ENCODE measurements around the gene KLHDC9.

Gene KLHDC9

GRCh38 chr1:161084597-161084988, 13.6 kb upstream of the KLHDC9 start:
- H3K27me3 ChIP-seq (ENCODE audit: insufficient read depth, low read depth, severe bottlenecking) = no peaks in the 10 kb centered on the region
- H3K9me3 ChIP-seq (ENCODE audit: severe bottlenecking) = no peaks in the 10 kb centered on the region
- no peak for TF ChIP-seq CTCF (IDR thresholded peaks at IDR 0.05; ENCODE audit: low read depth, low read length)
- DNase-seq = no peak
- no peak overlapping the region for H3K4me3 ChIP-seq (ENCODE audit: low read depth, low read length)
- no peaks in the 10 kb centered on the region for H3K36me3 ChIP-seq
- H3K27ac ChIP-seq = peak overlapping the region; percentile 56

GRCh38 chr1:161085165-161085564, 13.0 kb upstream of the KLHDC9 start:
- Histone ChIP-seq H3K9me3 (ENCODE audit: severe bottlenecking) (no peaks in the 10 kb centered on the region), H3K36me3 (no peaks in the 10 kb centered on the region), H3K27me3 (ENCODE audit: insufficient read depth, low read depth, severe bottlenecking) (no peaks in the 10 kb centered on the region), H3K4me3 (ENCODE audit: low read depth, low read length) (no peak overlapping the region), H3K27ac (peak overlapping the region; percentile 56)
- DNase-seq = peak; percentile 78
- TF ChIP-seq CTCF (IDR thresholded peaks at IDR 0.05; ENCODE audit: low read depth, low read length) = no peak

GRCh38 chr1:161086457-161086856, 11.7 kb upstream of the KLHDC9 start:
- no peaks in the 10 kb centered on the region for H3K9me3 ChIP-seq (ENCODE audit: severe bottlenecking)
- no peak for TF ChIP-seq CTCF (IDR thresholded peaks at IDR 0.05; ENCODE audit: low read depth, low read length)
- H3K36me3 ChIP-seq = no peaks in the 10 kb centered on the region
- no peak overlapping the region for H3K4me3 ChIP-seq (ENCODE audit: low read depth, low read length)
- H3K27me3 ChIP-seq (ENCODE audit: insufficient read depth, low read depth, severe bottlenecking) = no peaks in the 10 kb centered on the region
- no peak for DNase-seq
- H3K27ac ChIP-seq = no peak overlapping the region

- Histone ChIP-seq H3K36me3 (no peaks in the 10 kb centered on the region), H3K9me3 (ENCODE audit: severe bottlenecking) (no peaks in the 10 kb centered on the region), H3K4me3 (ENCODE audit: low read depth, low read length) (no peak overlapping the region), H3K27me3 (ENCODE audit: insufficient read depth, low read depth, severe bottlenecking) (no peaks in the 10 kb centered on the region), H3K27ac (no peak overlapping the region)
- no peak for TF ChIP-seq CTCF (IDR thresholded peaks at IDR 0.05; ENCODE audit: low read depth, low read length)
- DNase-seq = no peak
Observed at GRCh38 chr1:161088587-161089110, 9.5 kb upstream of the KLHDC9 start.

GRCh38 chr1:161089251-161089924, 8.8 kb upstream of the KLHDC9 start, which contains the start of gene NECTIN4:
Gene NECTIN4, minus strand, starts transcription at chr1:161089558. Its CDS starts 262 bp downstream, at chr1:161089296.
- H3K4me3 ChIP-seq (ENCODE audit: low read depth, low read length) = no peak within 1 kb of the TSS
- H3K27ac ChIP-seq = no peak within 1 kb of the TSS
- DNase-seq = no peak

More at GRCh38 chr1:161089251-161089924, 8.8 kb upstream of the KLHDC9 start, which contains the start of gene NECTIN4:
- TF ChIP-seq CTCF (IDR thresholded peaks at IDR 0.05; ENCODE audit: low read depth, low read length) = no peak
- no peaks in the 10 kb centered on the region for H3K27me3 ChIP-seq (ENCODE audit: insufficient read depth, low read depth, severe bottlenecking)
- no peaks in the 10 kb centered on the region for H3K9me3 ChIP-seq (ENCODE audit: severe bottlenecking)
- no peaks in the 10 kb centered on the region for H3K36me3 ChIP-seq
